Gastrocnemius medialis (tissue), 4 donors: ENCODE results near the gene EIF3D.

ENCODE experiments used
- CTCF ChIP-seq, 5 experiments: fragments of 450-650 bp in 3 of 5; fragments of 200-600 bp in 2 of 5; sonication (generic) in 2 of 5; IDR thresholded peaks in 4 of 5; conservative IDR thresholded peaks in 1 of 5; 1 replicate in 4 of 5; 2 replicates in 1 of 5; pipeline ENCODE4 v1.5.1; 2016 to 2019; ENCODE audit warnings: antibody characterized with exemption in 5 of 5, mild to moderate bottlenecking in 3 of 5, moderate library complexity in 3 of 5
- POLR2A ChIP-seq, 2 donors: fragments of 450-650 bp; IDR thresholded peaks; one replicate each; pipeline ENCODE4 v1.6.1; 2017; ENCODE audit warnings: antibody characterized with exemption in 2 of 2, mild to moderate bottlenecking in 2 of 2, moderate library complexity in 2 of 2

- TF ChIP-seq CTCF (IDR thresholded peaks at IDR 0.05 in 4 of 5, conservative IDR thresholded peaks at IDR 0.05 in 1 of 5) (no peak), POLR2A (IDR thresholded peaks at IDR 0.05) (no peak)
Observed at GRCh38 chr22:36571991-36572390, 43.0 kb upstream of the EIF3D start.
